ACHN (cell line): ENCODE data around the gene PRRX1.

ENCODE experiments used
- DNase-seq: peaks from one replicate; pipeline ENCODE4 v3.0.0-alpha.2; 2015
- in situ Hi-C: cut with HindIII; loops from 2 replicates; pipeline ENCODE4 v1.10.0; 2017; ENCODE audit warnings: low sequenced_read_pairs, low pct_ligation_motif_present, low pct_unique_long_range_greater_than_20kb

Gene PRRX1

GRCh38 chr1:170680428-170680827 is 16.5 kb downstream of the PRRX1 start:
- in situ Hi-C loops = no loop called here

GRCh38 chr1:170682169-170682568 is 18.2 kb downstream of the PRRX1 start:
- no peak for DNase-seq
- in situ Hi-C loops = no loop called here

More at GRCh38 chr1:170680428-170680827, 16.5 kb downstream of the PRRX1 start:
- no peak for DNase-seq

- in situ Hi-C loops = no loop called here
- DNase-seq = no peak
These were observed 18.9 kb downstream of the PRRX1 start for GRCh38 chr1:170682809-170683208.

GRCh38 chr1:170685166-170685565 is 21.2 kb downstream of the PRRX1 start:
- in situ Hi-C loops = no loop called here
- no peak for DNase-seq

- no peak for DNase-seq
- in situ Hi-C loops = no loop called here
These were observed 22.4 kb downstream of the PRRX1 start for GRCh38 chr1:170686291-170686690.

GRCh38 chr1:170687621-170688020 is 23.7 kb downstream of the PRRX1 start:
- no peak for DNase-seq
- in situ Hi-C loops = no loop called here

- no peak for DNase-seq
- in situ Hi-C loops = no loop called here
These were observed 27.3 kb downstream of the PRRX1 start for GRCh38 chr1:170691258-170691657.

GRCh38 chr1:170692866-170693575 is 29.1 kb downstream of the PRRX1 start:
- in situ Hi-C loops = no loop called here

GRCh38 chr1:170694172-170694926 is 30.4 kb downstream of the PRRX1 start:
- no peak for DNase-seq
- in situ Hi-C loops = no loop called here

More at GRCh38 chr1:170692866-170693575, 29.1 kb downstream of the PRRX1 start:
- DNase-seq = no peak

GRCh38 chr1:170695955-170696590 is 32.1 kb downstream of the PRRX1 start:
- no peak for DNase-seq
- in situ Hi-C loops = no loop called here

GRCh38 chr1:170696591-170697290 is 32.8 kb downstream of the PRRX1 start:
- DNase-seq = no peak
- in situ Hi-C loops = no loop called here

GRCh38 chr1:170697316-170697715 is 33.4 kb downstream of the PRRX1 start:
- in situ Hi-C loops = no loop called here
- no peak for DNase-seq

GRCh38 chr1:170698301-170699275 is 34.7 kb downstream of the PRRX1 start:
- in situ Hi-C loops = no loop called here

GRCh38 chr1:170699696-170700095 is 35.8 kb downstream of the PRRX1 start:
- in situ Hi-C loops = no loop called here
- DNase-seq = no peak

More at GRCh38 chr1:170698301-170699275, 34.7 kb downstream of the PRRX1 start:
- no peak for DNase-seq

- no peak for DNase-seq
- in situ Hi-C loops = no loop called here
These were observed 37.1 kb downstream of the PRRX1 start for GRCh38 chr1:170700842-170701615.

GRCh38 chr1:170701962-170702361 is 38.0 kb downstream of the PRRX1 start:
- DNase-seq = no peak
- in situ Hi-C loops = no loop called here

- no peak for DNase-seq
- in situ Hi-C loops = no loop called here
These were observed 39.7 kb downstream of the PRRX1 start for GRCh38 chr1:170703591-170703990.
